Transverse colon (tissue), 4 donors: ENCODE data around the gene SLC38A10.
A peak's percentile ranks its signal among the peaks of the same experiment; 100 is the strongest.

Experiments used
- CTCF ChIP-seq, 5 experiments: fragments of 200-600 bp in 3 of 5; fragments of 450-650 bp in 2 of 5; sonication (generic) in 3 of 5; IDR thresholded peaks; 1 replicate in 2 of 5; 2 replicates in 3 of 5; pipeline ENCODE4 v1.5.1; 2016 to 2017; ENCODE audit warnings: antibody characterized with exemption in 5 of 5, inconsistent platforms in 3 of 5, mild to moderate bottlenecking in 2 of 5, moderate library complexity in 1 of 5
- EP300 ChIP-seq: sonication (generic); formaldehyde crosslinking; IDR thresholded peaks from one replicate; pipeline ENCODE4 v1.6.1; 2017; ENCODE audit warnings: antibody characterized with exemption, low read depth
- POLR2A ChIP-seq: fragments of 450-650 bp; IDR thresholded peaks from one replicate; pipeline ENCODE4 v1.6.1; 2016; ENCODE audit warnings: antibody characterized with exemption, mild to moderate bottlenecking, moderate library complexity
- POLR2AphosphoS5 ChIP-seq, 3 donors: sonication (generic); formaldehyde crosslinking; IDR thresholded peaks; one replicate each; pipeline ENCODE4 v1.6.1; 2016; ENCODE audit warnings: antibody characterized with exemption in 3 of 3

GRCh38 chr17:81253358-81254131 lies 41.6 kb downstream of the SLC38A10 start:
- no peak for TF ChIP-seq POLR2A
- peak; percentile 78 to 97 (median 82) for TF ChIP-seq CTCF (IDR thresholded peaks at IDR 0.05)
- no peak for TF ChIP-seq EP300
- TF ChIP-seq POLR2AphosphoS5 (IDR thresholded peaks at IDR 0.05) = no peak
